K562 (cell line): ENCODE data around the gene TIGAR. TPM values are rescaled to one million over a fixed set of nuclear protein-coding genes. Genes with fewer than 3 reads are reported as not detected.

Experiments
- ATAC-seq: fragments of 200-7000 bp; cut with Tn5 transposase; 3 replicates; pipeline ENCODE4 v1.9.1; 2020; ENCODE audit warnings: moderate library complexity
- BruUV-seq: library from RNA; stranded (reverse); fragments of 400-500 nt; replicated peaks from 2 replicates; lab custom pipeline; 2021; lab: Mats Ljungman, UMichigan
- CTCF ChIA-PET: fragments of 300-600 bp; formaldehyde crosslinking; extraction: SDS; loops from one replicate; lab custom pipeline; 2021; ENCODE audit warnings: low intra/inter-chr PET ratio; lab: Yijun Ruan, JAX
- POLR2A ChIA-PET: fragments of 300-600, 350-650 bp; sonication (Branson Sonifier 250); formaldehyde crosslinking; extraction: SDS; loops from one replicate; lab custom pipeline; 2021; ENCODE audit warnings: antibody characterized with exemption, inconsistent platforms; lab: Yijun Ruan, JAX
- DNase-seq, 4 experiments: peaks; one replicate each; pipeline versions ENCODE4 v3.0.0 to v3.0.0-alpha.2; 2011 to 2018; ENCODE audit warnings: low spot score in 3 of 4, mixed read lengths in 3 of 4; ENCODE audit errors: extremely low read depth in 1 of 4
- FAIRE-seq: peaks from 2 replicates; lab custom pipeline; 2011; peaks lifted over from hg19 to GRCh38; lab: Jason Lieb, UNC
- H2AFZ ChIP-seq: 2 replicates; pipeline ENCODE4 v1.6.0; 2011; ENCODE audit warnings: low read depth, low read length, control low read depth, inconsistent platforms
- H3K27ac ChIP-seq: fragments of 200-600 bp; 3 replicates; pipeline ENCODE4 v1.8.0; 2011; ENCODE audit warnings: low read depth, mild to moderate bottlenecking, control low read depth, inconsistent platforms, low read length, moderate library complexity, mixed read lengths; ENCODE audit errors: extremely low read depth
- H3K27me3 ChIP-seq, 2 experiments: fragments of 300-600 bp in 1 of 2; 2 replicates in 1 of 2; 3 replicates in 1 of 2; pipeline versions ENCODE4 v1.6.0 to v1.8.0; 2011; ENCODE audit warnings: inconsistent platforms in 2 of 2, low read length in 2 of 2, mild to moderate bottlenecking in 1 of 2, mixed read lengths in 1 of 2, moderate library complexity in 1 of 2; ENCODE audit not compliant: control insufficient read depth in 2 of 2, insufficient read depth in 2 of 2
- H3K36me3 ChIP-seq: fragments of 300-600 bp; 3 replicates; pipeline ENCODE4 v1.8.0; 2011; ENCODE audit warnings: mild to moderate bottlenecking, low read length, inconsistent platforms; ENCODE audit not compliant: control insufficient read depth, insufficient read depth
- H3K4me1 ChIP-seq, 2 experiments: fragments of 200-600 bp in 1 of 2; replicated peaks in 1 of 2; 2 replicates in 1 of 2; 3 replicates in 1 of 2; pipeline versions ENCODE4 v1.5.1 to v1.8.0; 2011; ENCODE audit warnings: inconsistent platforms in 2 of 2, low read length in 2 of 2, mild to moderate bottlenecking in 1 of 2, mixed read lengths in 1 of 2, moderate library complexity in 1 of 2; ENCODE audit not compliant: control insufficient read depth in 2 of 2, insufficient read depth in 2 of 2
- H3K4me2 ChIP-seq: 2 replicates; pipeline ENCODE4 v1.6.1; 2011; ENCODE audit warnings: low read length, control low read depth, inconsistent platforms, mixed read lengths; ENCODE audit not compliant: insufficient read depth
- H3K4me3 ChIP-seq: fragments of 200-600 bp; sonication (generic), shearing (Covaris generic); 2 replicates; pipeline ENCODE4 v1.5.1; 2016; ENCODE audit warnings: control low read depth, inconsistent platforms
- H3K79me2 ChIP-seq: fragments of 200-600 bp; 3 replicates; pipeline ENCODE4 v1.8.0; 2011; ENCODE audit warnings: low read length, inconsistent platforms; ENCODE audit not compliant: control insufficient read depth, insufficient read depth
- H3K9ac ChIP-seq, 2 experiments: 2 replicates each; pipeline versions ENCODE4 v1.6.0 to v1.6.1; 2011; ENCODE audit warnings: low read depth in 2 of 2, low read length in 2 of 2, control low read depth in 1 of 2, inconsistent platforms in 1 of 2, mild to moderate bottlenecking in 1 of 2, mixed read lengths in 1 of 2; ENCODE audit not compliant: insufficient read depth in 1 of 2
- H3K9me1 ChIP-seq: one replicate; pipeline ENCODE4 v1.6.0; 2011; ENCODE audit warnings: inconsistent platforms, mild to moderate bottlenecking, low read length, moderate library complexity; ENCODE audit not compliant: control insufficient read depth, insufficient read depth
- H3K9me3 ChIP-seq: replicated peaks from 2 replicates; pipeline ENCODE4 v1.5.1; 2011; ENCODE audit warnings: low read depth, low read length, inconsistent platforms; ENCODE audit not compliant: control insufficient read depth, insufficient read depth
- H4K20me1 ChIP-seq: replicated peaks from 2 replicates; pipeline ENCODE4 v1.6.1; 2011; ENCODE audit warnings: low read length, inconsistent platforms, mixed read lengths; ENCODE audit not compliant: control insufficient read depth, insufficient read depth
- ATF6 ChIP-seq: sonication (generic); formaldehyde crosslinking; IDR thresholded peaks from 2 replicates; pipeline ENCODE4 v1.4.0; 2020; ENCODE audit warnings: mild to moderate bottlenecking, missing genetic modification reagents
- FOXM1 ChIP-seq, 2 experiments: fragments of 450-650 bp in 1 of 2; sonication (generic) in 1 of 2; formaldehyde crosslinking in 1 of 2; IDR thresholded peaks; 2 replicates each; pipeline versions ENCODE4 v1.6.1 to v1.9.0; 2017 to 2022; ENCODE audit warnings: low read depth in 2 of 2, mild to moderate bottlenecking in 2 of 2, missing genetic modification reagents in 1 of 2, moderate library complexity in 1 of 2
- MEF2A ChIP-seq: IDR thresholded peaks from 2 replicates; pipeline ENCODE4 v1.6.1; 2011; ENCODE audit warnings: low read depth, mild to moderate bottlenecking, low read length, moderate library complexity; ENCODE audit not compliant: control insufficient read depth
- MEIS2 ChIP-seq: fragments of 450-650 bp; IDR thresholded peaks from 2 replicates; pipeline ENCODE4 v1.6.1; 2014; ENCODE audit warnings: mild to moderate bottlenecking; ENCODE audit not compliant: partially characterized antibody
- POLR3G ChIP-seq: IDR thresholded peaks from 2 replicates; pipeline ENCODE4 v1.6.1; 2011; ENCODE audit not compliant: insufficient read length, insufficient replicate concordance; ENCODE audit errors: extremely low read depth
- RBM15 ChIP-seq: fragments of 200-400 bp; formaldehyde crosslinking; IDR thresholded peaks from 2 replicates; pipeline ENCODE4 v1.6.1; 2018; ENCODE audit warnings: mild to moderate bottlenecking, low read length, moderate library complexity; ENCODE audit not compliant: insufficient read depth
- RBM25 ChIP-seq: fragments of 200-400 bp; formaldehyde crosslinking; IDR thresholded peaks from 2 replicates; pipeline ENCODE4 v1.6.1; 2018; ENCODE audit warnings: low read length, low read depth, moderate library complexity; ENCODE audit not compliant: severe bottlenecking
- RFX5 ChIP-seq: IDR thresholded peaks from 2 replicates; pipeline ENCODE4 v1.6.1; 2011; ENCODE audit warnings: low read depth, mild to moderate bottlenecking, improper control_type of control experiment, low read length
- RFX7 ChIP-seq: fragments of 250-450 bp; sonication (Bioruptor Pico); IDR thresholded peaks from 2 replicates; pipeline ENCODE4 v1.5.1; 2021; ENCODE audit warnings: mild to moderate bottlenecking
- SREBF1 ChIP-seq: fragments of 150-350 bp; IDR thresholded peaks from 2 replicates; pipeline ENCODE4 v1.6.1; 2014; ENCODE audit warnings: antibody characterized with exemption, low read depth, low read length, borderline replicate concordance
- ZFP91 ChIP-seq: sonication (generic); formaldehyde crosslinking; IDR thresholded peaks from 2 replicates; pipeline ENCODE4 v1.8.0; 2022; ENCODE audit warnings: mild to moderate bottlenecking, missing genetic modification reagents
- ZNF140 ChIP-seq: fragments of 250-450 bp; sonication (Bioruptor Pico); IDR thresholded peaks from 2 replicates; pipeline ENCODE4 v1.8.0; 2021; ENCODE audit warnings: moderate library complexity, mild to moderate bottlenecking, inconsistent platforms
- ZNF398 ChIP-seq: fragments of 250-450 bp; sonication (Bioruptor Pico); IDR thresholded peaks from 2 replicates; pipeline ENCODE4 v1.8.0; 2021; ENCODE audit warnings: moderate library complexity, mild to moderate bottlenecking, inconsistent platforms
- ZNF639 ChIP-seq, 2 experiments: fragments of 200-800 bp in 1 of 2; sonication (Bioruptor generic) in 1 of 2; sonication (generic) in 1 of 2; formaldehyde crosslinking in 1 of 2; IDR thresholded peaks in 1 of 2; conservative IDR thresholded peaks in 1 of 2; 2 replicates each; pipeline versions ENCODE4 v1.5.0 to v1.6.1; 2016 to 2020; ENCODE audit warnings: missing compliant biosample characterization in 1 of 2, missing genetic modification characterization in 1 of 2, missing genetic modification reagents in 1 of 2
- WGBS: fragments of 100-300 bp; shearing (Covaris generic); methylation state at CpG from one replicate; pipeline ENCODE4 v1.1.6; 2016; ENCODE audit warnings: low coverage, mixed read lengths; ENCODE audit not compliant: insufficient coverage; ENCODE audit errors: missing lambda C conversion rate; 5-methylcytosine and 5-hydroxymethylcytosine counted together
- in situ Hi-C: fragments of 300-500 bp; cut with MboI; formaldehyde crosslinking; loops from 4 replicates; pipeline ENCODE4 v1.15.0; 2018; ENCODE audit warnings: inconsistent platforms, mixed read lengths
- intact Hi-C: fragments of 100-400 bp; cut with micrococcal nuclease; formaldehyde crosslinking; loops from 2 replicates; pipeline ENCODE4 v1.14.2; 2022
- polyA plus RNA-seq, 8 experiments: library from polyadenylated mRNA; depleted of rRNA in 4 of 8; stranded (reverse) in 5 of 8; unstranded in 3 of 8; fragments of >200 nt; fragmentation: Nextera tagmentation in 2 of 8; fragmentation: Illumina TruSeq in 1 of 8; extraction: Ambion mirVana in 2 of 8; extraction: Trizol in 1 of 8; gene quantifications; 2 replicates each; pipeline versions ENCODE4 v1.2.1 to v1.2.3, GENCODE V29; 2011 to 2014; ENCODE audit warnings: inconsistent platforms in 1 of 8, missing spikeins in 1 of 8
- total RNA-seq, 7 experiments: library from RNA; depleted of rRNA in 6 of 7; stranded (reverse); fragments of >200 nt in 6 of 7; fragmentation: Illumina TruSeq in 2 of 7; extraction: Trizol in 2 of 7; gene quantifications; 2 replicates each; pipeline versions ENCODE4 v1.2.1 to v1.2.3, GENCODE V29; 2011 to 2021; ENCODE audit warnings: low replicate concordance in 1 of 7

TIGAR gene
- total and polyA plus RNA-seq, 9 of the 15 experiments (the other 6 are each of a cell fraction or from before 2014, with no cell fraction given) = 0.11 to 1.0 (median 0.53) TPM; not detected in 2

DNA sequence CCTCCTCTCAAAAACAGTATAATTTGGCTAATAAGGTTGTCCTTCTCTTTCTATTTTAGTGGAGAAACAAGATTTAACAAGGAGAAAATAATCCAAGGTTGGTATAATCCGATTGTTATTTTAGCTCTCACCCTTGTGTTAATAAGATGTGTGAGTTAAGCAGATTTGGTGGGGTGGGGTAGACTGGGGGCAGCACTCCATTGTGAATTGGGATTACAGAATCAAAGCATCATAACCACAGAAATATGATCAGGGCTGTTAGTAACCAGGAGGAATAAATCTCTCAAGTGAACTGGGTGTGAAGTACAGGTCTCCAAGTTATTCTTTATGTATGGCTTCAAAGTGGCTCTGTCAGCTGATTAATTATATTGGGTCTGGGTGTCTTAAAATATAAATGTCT lies 10.2 kb downstream of the TIGAR start:
- no peaks in the 10 kb centered on the region for H3K9me1 ChIP-seq
- ChIA-PET POLR2A (no interaction called here), CTCF (no interaction called here)
- H3K4me3 ChIP-seq = no peak overlapping the region
- H3K4me1 ChIP-seq = no peaks in the 10 kb centered on the region
- BruUV-seq = no TSS peak
- no peak overlapping the region for H2AFZ ChIP-seq
- intact Hi-C loops (no loop called here), in situ Hi-C loops (no loop called here)
- no peaks in the 10 kb centered on the region for H4K20me1 ChIP-seq
- FAIRE-seq = no peak
- H3K9me3 ChIP-seq = no peaks in the 10 kb centered on the region
- no peak overlapping the region for H3K27ac ChIP-seq
- no peaks in the 10 kb centered on the region for H3K36me3 ChIP-seq
- TF ChIP-seq FOXM1 (IDR thresholded peaks at IDR 0.05; ENCODE audit: low read depth) (no peak), FOXM1 (CRISPR knock-in tag; IDR thresholded peaks at IDR 0.05; ENCODE audit: low read depth) (no peak), ZNF398 (CRISPR knock-in tag) (no peak), RFX5 (no peak), MEF2A (no peak), RBM15 (no peak), ZFP91 (CRISPR knock-in tag) (no peak), SREBF1 (no peak), ZNF140 (CRISPR knock-in tag) (no peak), RBM25 (no peak), MEIS2 (no peak), ZNF639 (CRISPR knock-in tag; conservative IDR thresholded peaks at IDR 0.05 in 1 of 2, IDR thresholded peaks at IDR 0.05 in 1 of 2) (no peak), RFX7 (CRISPR knock-in tag) (no peak), POLR3G (no peak), ATF6 (CRISPR knock-in tag) (no peak)
- no peak for ATAC-seq
- H3K9ac ChIP-seq = no peak overlapping the region
- no peak overlapping the region for H3K4me2 ChIP-seq
- DNase-seq = no peak
- no peaks in the 10 kb centered on the region for H3K79me2 ChIP-seq
- no peaks in the 10 kb centered on the region; a peak in 1 of 5 replicates for H3K27me3 ChIP-seq
- 0% methylated on average over 1 of the region's 1 CpG for WGBS
